Thoracic aorta (tissue), 2 donors: ENCODE data around the gene SYT11. TPM values are rescaled to one million over a fixed set of nuclear protein-coding genes. Genes with fewer than 3 reads are reported as not detected.

Experiments used
- ATAC-seq: fragments of 150-250 bp; one replicate; pipeline ENCODE4 v1.8.0; 2017; ENCODE audit warnings: low read depth; ENCODE audit not compliant: insufficient number of reproducible peaks, low FRiP score
- DNase-seq: peaks from one replicate; pipeline ENCODE4 v3.0.0-alpha.2; 2020; ENCODE audit warnings: low spot score
- H3K27ac ChIP-seq, 2 donors: fragments of 200-600 bp; sonication (generic); 1 replicate in 1 of 2; 2 replicates in 1 of 2; pipeline ENCODE4 v1.5.1; 2016; ENCODE audit warnings: mild to moderate bottlenecking in 2 of 2, moderate library complexity in 2 of 2
- H3K27me3 ChIP-seq: fragments of 200-600 bp; sonication (generic); replicated peaks from 2 replicates; pipeline ENCODE4 v1.6.0; 2016; ENCODE audit warnings: mild to moderate bottlenecking; ENCODE audit not compliant: insufficient read depth
- H3K36me3 ChIP-seq: fragments of 200-600 bp; sonication (generic); one replicate; pipeline ENCODE4 v1.5.1; 2016
- H3K4me1 ChIP-seq, 2 donors: fragments of 200-600 bp; sonication (generic); 1 replicate in 1 of 2; 2 replicates in 1 of 2; pipeline versions ENCODE4 v1.5.1 to v1.6.0; 2016; ENCODE audit warnings: low read depth in 2 of 2, mild to moderate bottlenecking in 1 of 2; ENCODE audit not compliant: control insufficient read depth in 1 of 2
- H3K4me3 ChIP-seq: fragments of 200-600 bp; sonication (generic); 2 replicates; pipeline ENCODE4 v1.5.1; 2016; ENCODE audit warnings: mild to moderate bottlenecking
- H3K9me3 ChIP-seq: fragments of 200-600 bp; sonication (generic); 2 replicates; pipeline ENCODE4 v1.5.1; 2016
- total RNA-seq, 2 donors: library from RNA; depleted of rRNA; stranded (reverse); fragments of >200 nt; gene quantifications; one replicate each; pipeline versions ENCODE4 v1.1.0 to v1.2.3, GENCODE V29; 2016
- TF ChIP-seq, protein P1 (sequence below): fragments of 200-600 bp; sonication (generic); IDR thresholded peaks from one replicate; pipeline ENCODE4 v1.5.1; 2019; ENCODE audit warnings: antibody characterized with exemption

Gene SYT11
- total RNA-seq, 2 donors from 2014 or later, result 49.5 to 62.4 TPM

DNA sequence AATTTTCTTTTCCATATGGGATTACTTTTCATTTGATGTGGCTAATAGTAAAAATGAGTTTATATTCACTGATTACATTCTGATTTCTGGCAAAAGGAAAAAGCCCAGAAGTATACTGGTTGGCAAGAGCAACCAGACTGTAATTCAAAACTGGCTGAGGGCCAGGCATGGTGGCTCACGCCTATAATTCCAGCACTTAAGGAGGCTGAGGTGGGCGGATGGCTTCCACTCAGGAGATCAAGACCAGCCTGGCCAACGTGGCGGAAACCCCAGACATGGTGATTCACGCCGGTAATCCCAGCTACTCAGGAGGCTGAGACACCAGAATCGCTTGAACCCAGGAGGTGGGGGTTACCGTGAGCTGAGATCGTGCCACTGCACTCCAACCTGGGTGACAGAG is 14.5 kb downstream of the SYT11 start:
- Histone ChIP-seq H3K4me3 (no peak overlapping the region), H3K27me3 (no peaks in the 10 kb centered on the region), H3K27ac (no peak overlapping the region), H3K9me3 (no peaks in the 10 kb centered on the region), H3K4me1 (peaks cover 4 to 12% of the 10 kb centered on the region in 2 donors), H3K36me3 (peaks cover 14% of the 10 kb centered on the region)
- ATAC-seq (no peak), DNase-seq (no peak)
- TF ChIP-seq, protein P1, sequence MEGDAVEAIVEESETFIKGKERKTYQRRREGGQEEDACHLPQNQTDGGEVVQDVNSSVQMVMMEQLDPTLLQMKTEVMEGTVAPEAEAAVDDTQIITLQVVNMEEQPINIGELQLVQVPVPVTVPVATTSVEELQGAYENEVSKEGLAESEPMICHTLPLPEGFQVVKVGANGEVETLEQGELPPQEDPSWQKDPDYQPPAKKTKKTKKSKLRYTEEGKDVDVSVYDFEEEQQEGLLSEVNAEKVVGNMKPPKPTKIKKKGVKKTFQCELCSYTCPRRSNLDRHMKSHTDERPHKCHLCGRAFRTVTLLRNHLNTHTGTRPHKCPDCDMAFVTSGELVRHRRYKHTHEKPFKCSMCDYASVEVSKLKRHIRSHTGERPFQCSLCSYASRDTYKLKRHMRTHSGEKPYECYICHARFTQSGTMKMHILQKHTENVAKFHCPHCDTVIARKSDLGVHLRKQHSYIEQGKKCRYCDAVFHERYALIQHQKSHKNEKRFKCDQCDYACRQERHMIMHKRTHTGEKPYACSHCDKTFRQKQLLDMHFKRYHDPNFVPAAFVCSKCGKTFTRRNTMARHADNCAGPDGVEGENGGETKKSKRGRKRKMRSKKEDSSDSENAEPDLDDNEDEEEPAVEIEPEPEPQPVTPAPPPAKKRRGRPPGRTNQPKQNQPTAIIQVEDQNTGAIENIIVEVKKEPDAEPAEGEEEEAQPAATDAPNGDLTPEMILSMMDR, result no peak

DNA sequence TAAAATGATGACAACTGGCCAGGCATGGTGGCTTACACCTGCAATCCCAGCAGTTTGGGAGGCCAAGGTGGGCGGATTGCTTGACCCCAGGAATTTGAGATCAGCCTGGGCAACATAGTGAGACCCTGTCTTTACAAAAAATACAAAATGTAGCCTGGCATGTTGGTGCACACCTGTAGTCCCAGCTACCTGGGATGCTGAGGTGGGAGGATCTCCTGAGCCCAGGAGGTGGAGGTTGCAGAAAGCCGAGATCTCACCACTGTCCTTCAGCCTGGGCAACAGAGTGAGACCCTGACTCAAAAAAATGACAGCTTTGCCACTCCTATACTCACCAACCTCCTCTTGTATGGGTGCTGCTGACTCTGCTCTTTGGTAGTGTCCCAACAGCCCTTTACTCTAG is 18.6 kb downstream of the SYT11 start:
- Histone ChIP-seq H3K36me3 (peaks cover 18% of the 10 kb centered on the region), H3K9me3 (no peaks in the 10 kb centered on the region), H3K4me3 (no peak overlapping the region), H3K4me1 (no peaks in the 10 kb centered on the region), H3K27me3 (no peaks in the 10 kb centered on the region), H3K27ac (no peak overlapping the region)
- TF ChIP-seq, protein P1, result no peak
- no peak for DNase-seq
- no peak for ATAC-seq

DNA sequence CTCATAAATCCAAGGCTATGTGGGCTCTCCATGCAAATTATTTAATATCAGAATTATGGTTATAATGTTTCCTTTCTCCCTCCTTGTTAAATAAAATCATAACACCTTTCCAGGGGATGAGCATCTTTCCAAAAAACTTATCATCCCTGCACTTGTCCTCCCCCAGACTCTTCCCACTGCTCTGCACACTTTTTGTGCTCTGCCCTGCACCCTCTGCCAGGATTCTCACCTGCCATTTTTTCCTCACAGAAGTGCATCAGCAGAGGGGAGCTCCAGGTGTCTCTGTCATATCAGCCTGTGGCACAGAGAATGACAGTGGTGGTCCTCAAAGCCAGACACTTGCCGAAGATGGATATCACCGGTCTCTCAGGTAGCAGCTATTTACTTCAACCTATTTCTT is 20.9 kb downstream of the SYT11 start:
- TF ChIP-seq, protein P1, result no peak
- Histone ChIP-seq H3K4me3 (no peak overlapping the region), H3K27ac (no peak overlapping the region), H3K9me3 (no peaks in the 10 kb centered on the region), H3K4me1 (no peaks in the 10 kb centered on the region), H3K27me3 (no peaks in the 10 kb centered on the region), H3K36me3 (peaks cover 14% of the 10 kb centered on the region)
- ATAC-seq (no peak), DNase-seq (no peak)

DNA sequence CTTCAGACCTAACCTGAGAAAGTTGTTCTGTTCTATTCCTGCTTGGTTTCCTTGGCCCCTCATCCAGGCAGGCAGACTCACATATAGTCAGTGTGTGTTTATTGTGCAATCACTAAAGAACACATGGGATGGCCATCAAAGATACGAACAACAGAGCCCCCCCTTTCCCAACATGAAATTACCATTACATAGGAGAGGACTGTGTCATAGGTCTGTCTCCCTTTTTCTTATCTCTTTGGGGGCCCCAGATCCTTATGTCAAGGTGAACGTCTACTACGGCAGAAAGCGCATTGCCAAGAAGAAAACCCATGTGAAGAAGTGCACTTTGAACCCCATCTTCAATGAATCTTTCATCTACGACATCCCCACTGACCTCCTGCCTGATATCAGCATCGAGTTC is 21.6 kb downstream of the SYT11 start:
- Histone ChIP-seq H3K4me1 (no peaks in the 10 kb centered on the region), H3K9me3 (no peaks in the 10 kb centered on the region), H3K27me3 (no peaks in the 10 kb centered on the region), H3K4me3 (no peak overlapping the region), H3K36me3 (peaks cover 17% of the 10 kb centered on the region), H3K27ac (no peak overlapping the region)
- ATAC-seq (no peak), DNase-seq (no peak)
- TF ChIP-seq, protein P1, result no peak

DNA sequence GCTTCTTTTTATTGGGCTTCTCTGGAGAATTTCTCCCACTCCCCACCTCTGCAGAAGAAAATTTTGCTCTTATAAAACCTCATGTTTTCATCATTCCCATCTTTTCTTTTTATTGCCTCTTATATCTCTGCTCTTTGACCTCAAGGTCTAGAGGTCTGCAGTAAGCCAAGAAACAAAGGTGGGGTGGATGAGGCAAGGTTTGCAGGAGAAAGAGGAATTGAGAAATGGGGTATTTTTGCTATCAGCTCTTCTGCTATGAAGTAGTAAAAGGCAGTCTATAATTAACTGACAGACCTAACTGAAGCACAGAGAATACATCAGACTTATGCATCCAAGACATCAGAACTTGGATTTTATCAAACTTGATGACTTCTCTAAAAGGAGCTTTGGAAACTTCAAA is 22.9 kb downstream of the SYT11 start:
- TF ChIP-seq, protein P1, result no peak
- ATAC-seq (no peak), DNase-seq (no peak)
- H3K27me3 ChIP-seq, result no peaks in the 10 kb centered on the region
- H3K4me1 ChIP-seq, result no peaks in the 10 kb centered on the region
- H3K27ac ChIP-seq, result no peak overlapping the region
- H3K9me3 ChIP-seq, result no peaks in the 10 kb centered on the region
- peaks cover 23% of the 10 kb centered on the region for H3K36me3 ChIP-seq
- no peak overlapping the region for H3K4me3 ChIP-seq
